ENCODE results near the gene TRDMT1.

Gene TRDMT1

GRCh38 chr10:17161775-17162174, 39.7 kb downstream of the TRDMT1 start:
- Histone ChIP-seq H3K4me3 (ENCODE audit: severe bottlenecking) (no peak overlapping the region), H3K27ac (ENCODE audit: poor library complexity, severe bottlenecking) (no peak overlapping the region), H3K36me3 (ENCODE audit: low read depth) (no peaks in the 10 kb centered on the region), H3K4me1 (ENCODE audit: insufficient read depth, poor library complexity, severe bottlenecking) (no peaks in the 10 kb centered on the region), H3K9me3 (ENCODE audit: severe bottlenecking) (no peaks in the 10 kb centered on the region), H3K27me3 (ENCODE audit: insufficient read depth, poor library complexity, severe bottlenecking) (no peaks in the 10 kb centered on the region)
- DNase-seq (ENCODE audit: low spot score): no peak
- no peak for TF ChIP-seq CTCF (IDR thresholded peaks at IDR 0.05; ENCODE audit: poor library complexity, severe bottlenecking)
- no peak for ATAC-seq (ENCODE audit: low read depth)

DNA sequence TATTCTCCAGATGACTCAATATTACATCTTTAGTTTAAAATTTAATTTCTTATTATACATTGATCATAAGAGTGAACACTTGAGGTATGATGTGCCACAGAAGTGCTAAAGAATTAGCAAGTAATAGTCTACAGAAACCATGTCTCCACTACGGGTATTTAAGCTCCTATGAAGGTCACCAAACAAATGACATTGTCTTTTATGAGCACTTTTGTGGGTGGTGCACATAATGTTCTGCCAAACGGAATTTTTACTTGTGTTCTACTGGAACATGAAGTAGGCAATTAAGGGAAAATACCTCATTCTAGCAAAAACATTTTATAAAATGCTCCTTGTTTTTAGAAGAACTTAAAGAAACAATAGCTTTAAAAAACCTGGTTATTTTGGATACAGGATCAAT, 44.4 kb downstream of the TRDMT1 start:
- Histone ChIP-seq H3K4me1 (ENCODE audit: insufficient read depth, poor library complexity, severe bottlenecking) (no peaks in the 10 kb centered on the region), H3K9me3 (ENCODE audit: severe bottlenecking) (no peaks in the 10 kb centered on the region), H3K4me3 (ENCODE audit: severe bottlenecking) (no peak overlapping the region), H3K27ac (ENCODE audit: poor library complexity, severe bottlenecking) (no peak overlapping the region), H3K36me3 (ENCODE audit: low read depth) (no peaks in the 10 kb centered on the region), H3K27me3 (ENCODE audit: insufficient read depth, poor library complexity, severe bottlenecking) (no peaks in the 10 kb centered on the region)
- no peak for ATAC-seq (ENCODE audit: low read depth)
- no peak for TF ChIP-seq CTCF (IDR thresholded peaks at IDR 0.05; ENCODE audit: poor library complexity, severe bottlenecking)
- no peak for DNase-seq (ENCODE audit: low spot score)

DNA sequence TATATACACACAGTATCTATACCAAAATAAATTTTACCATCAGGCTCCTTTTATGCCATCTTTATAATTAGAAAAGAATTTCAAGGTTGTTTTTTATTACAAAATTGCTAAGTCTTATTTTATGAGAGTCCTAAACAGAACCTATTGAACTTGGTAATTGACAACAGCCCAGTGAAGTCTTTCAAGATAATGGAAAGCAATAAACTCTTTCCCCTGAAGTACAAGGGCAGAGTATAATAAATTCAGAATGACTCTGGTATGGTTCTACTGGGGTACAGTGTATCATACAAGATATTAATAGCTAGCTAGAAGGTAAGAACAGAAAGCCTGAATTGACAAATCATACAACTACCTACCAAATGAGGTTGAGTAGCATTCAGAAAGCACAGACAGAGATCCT, 45.6 kb downstream of the TRDMT1 start:
- H3K4me1 ChIP-seq (ENCODE audit: insufficient read depth, poor library complexity, severe bottlenecking): no peaks in the 10 kb centered on the region
- DNase-seq (ENCODE audit: low spot score) (no peak), ATAC-seq (ENCODE audit: low read depth) (no peak)
- no peaks in the 10 kb centered on the region for H3K27me3 ChIP-seq (ENCODE audit: insufficient read depth, poor library complexity, severe bottlenecking)
- H3K27ac ChIP-seq (ENCODE audit: poor library complexity, severe bottlenecking): no peak overlapping the region
- H3K36me3 ChIP-seq (ENCODE audit: low read depth): no peaks in the 10 kb centered on the region
- H3K9me3 ChIP-seq (ENCODE audit: severe bottlenecking): no peaks in the 10 kb centered on the region
- H3K4me3 ChIP-seq (ENCODE audit: severe bottlenecking): no peak overlapping the region
- no peak for TF ChIP-seq CTCF (IDR thresholded peaks at IDR 0.05; ENCODE audit: poor library complexity, severe bottlenecking)

DNA sequence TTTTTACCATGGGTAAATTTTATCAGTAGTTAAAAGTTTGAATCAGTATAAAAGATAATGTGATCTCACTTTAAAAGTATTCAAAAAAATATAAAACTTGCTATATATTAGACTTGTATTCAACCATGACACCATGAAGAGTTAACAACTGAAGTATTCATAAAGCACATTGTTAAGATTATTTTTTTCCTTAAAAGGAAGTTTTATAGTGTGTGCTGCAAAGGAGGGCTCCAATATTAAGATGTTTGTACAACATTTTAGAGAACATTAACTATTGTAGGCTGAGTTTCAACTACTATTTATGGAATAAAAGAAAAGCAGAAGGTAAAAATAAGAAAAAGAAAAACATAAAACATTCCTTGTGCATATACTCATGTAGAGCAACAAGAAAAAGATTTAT, 47.4 kb downstream of the TRDMT1 start:
- Histone ChIP-seq H3K4me3 (ENCODE audit: severe bottlenecking) (no peak overlapping the region), H3K9me3 (ENCODE audit: severe bottlenecking) (no peaks in the 10 kb centered on the region), H3K27ac (ENCODE audit: poor library complexity, severe bottlenecking) (no peak overlapping the region), H3K36me3 (ENCODE audit: low read depth) (no peaks in the 10 kb centered on the region), H3K4me1 (ENCODE audit: insufficient read depth, poor library complexity, severe bottlenecking) (no peaks in the 10 kb centered on the region), H3K27me3 (ENCODE audit: insufficient read depth, poor library complexity, severe bottlenecking) (no peaks in the 10 kb centered on the region)
- TF ChIP-seq CTCF (IDR thresholded peaks at IDR 0.05; ENCODE audit: poor library complexity, severe bottlenecking): no peak
- ATAC-seq (ENCODE audit: low read depth): no peak
- DNase-seq (ENCODE audit: low spot score): no peak

DNA sequence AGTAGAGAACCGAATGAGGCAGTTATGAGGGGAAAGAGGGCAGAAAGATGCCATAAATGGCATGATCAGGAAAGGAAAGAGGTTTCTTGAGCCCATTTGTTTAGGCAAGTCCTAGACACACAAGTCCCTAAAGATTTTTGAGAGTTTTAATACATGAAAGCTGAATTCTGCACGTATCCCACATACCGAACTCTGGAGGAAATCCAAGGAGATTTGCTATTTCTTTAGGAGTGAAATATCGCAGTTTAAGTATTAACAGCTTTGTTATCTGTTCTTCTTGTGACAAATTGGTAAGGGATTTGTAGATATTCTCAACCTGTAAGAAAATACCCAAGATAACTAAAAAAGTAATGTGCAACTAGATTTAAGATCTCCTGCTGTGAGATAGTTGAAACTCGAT, 48.2 kb downstream of the TRDMT1 start:
- no peaks in the 10 kb centered on the region for H3K4me1 ChIP-seq (ENCODE audit: insufficient read depth, poor library complexity, severe bottlenecking)
- no peaks in the 10 kb centered on the region for H3K27me3 ChIP-seq (ENCODE audit: insufficient read depth, poor library complexity, severe bottlenecking)
- no peak overlapping the region for H3K4me3 ChIP-seq (ENCODE audit: severe bottlenecking)
- DNase-seq (ENCODE audit: low spot score) (no peak), ATAC-seq (ENCODE audit: low read depth) (no peak)
- no peaks in the 10 kb centered on the region for H3K36me3 ChIP-seq (ENCODE audit: low read depth)
- no peak for TF ChIP-seq CTCF (IDR thresholded peaks at IDR 0.05; ENCODE audit: poor library complexity, severe bottlenecking)
- no peak overlapping the region for H3K27ac ChIP-seq (ENCODE audit: poor library complexity, severe bottlenecking)
- H3K9me3 ChIP-seq (ENCODE audit: severe bottlenecking): no peaks in the 10 kb centered on the region
